DMS53 (cell line): Measurements from ENCODE around the gene CFAP73.
A peak's percentile ranks its signal among the peaks of the same experiment; 100 is the strongest.
"Not testable (repeated sequence)": the region's sequence is repeated elsewhere in the genome, so short reads cannot be mapped to it uniquely, and the experiment has no call there.

Experiments used
- DNase-seq: peaks from one replicate; lab custom pipeline; 2025; lab: John Stamatoyannopoulos, UW

The CFAP73 gene

DNA sequence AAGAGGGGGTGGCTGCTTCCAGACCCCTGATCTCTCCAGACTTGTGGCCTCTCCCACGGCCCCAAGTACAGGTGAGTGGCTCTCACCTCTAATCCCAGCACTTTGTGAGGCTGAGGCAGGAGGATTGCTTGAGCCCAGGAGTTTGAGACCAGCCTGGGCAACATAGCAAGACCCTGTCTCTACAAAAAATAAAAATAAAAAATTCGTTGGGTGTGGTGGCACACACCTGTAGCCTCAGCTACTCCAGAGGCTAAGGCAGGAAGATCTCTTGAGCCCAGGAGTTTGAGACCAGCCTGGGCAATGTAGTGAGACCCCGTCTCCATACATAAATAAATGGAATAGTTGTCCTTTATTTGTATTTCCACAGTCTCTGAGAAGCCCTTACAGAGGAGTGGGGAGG, 7.8 kb upstream of the CFAP73 start:
- not testable (repeated sequence) for DNase-seq

- DNase-seq = no peak
These were observed 7.2 kb upstream of the CFAP73 start for GRCh38 chr12:113142173-113142885.

DNA sequence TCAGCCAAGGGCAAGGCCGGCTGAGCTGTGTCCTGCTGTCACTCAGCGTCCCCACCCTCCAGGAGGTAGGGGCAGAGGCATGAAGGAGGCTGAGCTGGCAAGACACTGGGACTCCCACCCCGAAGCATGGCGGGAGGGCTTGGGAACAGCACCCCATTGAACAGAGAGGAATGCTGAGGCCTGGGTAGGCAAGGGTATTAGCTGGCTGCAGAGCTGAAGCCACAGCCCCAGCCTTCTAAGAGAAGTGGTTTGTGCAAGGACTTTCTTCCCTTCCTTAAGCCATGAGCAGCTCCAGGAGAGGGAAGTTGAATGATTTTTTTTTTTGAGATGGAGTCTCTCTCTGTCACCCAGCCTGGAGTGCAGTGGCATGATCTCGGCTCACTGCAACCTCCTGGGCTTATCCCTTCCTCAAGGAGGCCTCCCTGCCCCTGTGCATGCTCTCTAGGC, 6.6 kb upstream of the CFAP73 start:
- no peak for DNase-seq

- DNase-seq = no peak
These were observed 5.6 kb upstream of the CFAP73 start for GRCh38 chr12:113143959-113144358.

DNA sequence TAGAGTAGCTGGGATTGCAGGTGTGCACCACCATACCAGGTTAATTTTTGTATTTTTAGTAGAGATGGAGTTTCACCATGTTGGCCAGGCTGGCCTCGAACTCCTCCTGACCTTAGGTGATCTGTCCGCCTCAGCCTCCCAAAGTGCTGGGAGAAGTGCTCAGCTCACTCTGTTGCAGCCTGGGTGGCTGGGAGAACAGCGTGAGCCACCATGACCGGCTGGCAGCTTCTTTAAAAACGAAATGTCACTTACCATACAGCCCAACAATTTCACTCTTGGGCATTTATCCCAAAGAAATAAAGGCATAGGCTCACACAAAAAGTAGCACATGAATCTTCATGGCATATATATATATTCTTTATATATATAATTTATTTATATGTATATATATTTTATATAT, 4.7 kb upstream of the CFAP73 start:
- DNase-seq = no peak

DNA sequence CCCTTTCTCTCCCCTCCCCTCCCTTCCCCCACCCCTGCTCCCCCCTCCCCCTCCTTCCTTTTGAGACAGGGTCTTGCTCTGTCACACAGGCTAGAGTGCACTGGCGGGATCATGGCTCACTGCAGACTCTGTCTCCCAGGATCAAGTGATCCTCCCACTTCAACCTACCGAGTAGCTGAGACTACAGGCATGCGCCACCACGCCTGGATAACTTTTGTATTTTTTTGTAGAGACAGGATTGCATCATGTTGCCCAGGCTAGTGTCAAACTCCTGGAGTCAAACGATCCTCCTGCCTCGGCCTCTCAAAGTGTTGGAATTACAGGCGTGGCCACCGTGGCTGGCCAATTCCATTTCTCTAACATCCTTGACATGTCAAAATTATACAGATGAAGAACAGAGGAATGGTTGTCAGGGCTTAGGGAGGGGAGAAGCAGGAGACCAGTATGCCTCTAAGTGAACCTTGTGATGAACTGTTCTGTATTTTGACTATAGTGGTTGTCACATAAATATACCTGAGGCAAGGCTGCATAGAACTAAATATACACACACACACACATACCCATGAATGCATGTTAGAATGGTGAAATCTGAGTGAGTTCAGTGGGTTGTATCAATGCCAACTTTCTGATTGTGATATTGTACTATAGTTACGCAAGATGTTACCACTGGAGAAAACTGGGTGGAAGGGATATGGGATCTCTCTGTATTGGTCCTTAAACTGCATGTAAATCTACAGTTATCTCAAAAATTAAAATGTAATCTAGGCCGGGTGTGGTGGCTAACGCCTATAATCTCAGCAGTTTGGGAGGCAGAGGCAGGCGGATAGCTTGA, 3.6 kb upstream of the CFAP73 start:
- DNase-seq = no peak

DNA sequence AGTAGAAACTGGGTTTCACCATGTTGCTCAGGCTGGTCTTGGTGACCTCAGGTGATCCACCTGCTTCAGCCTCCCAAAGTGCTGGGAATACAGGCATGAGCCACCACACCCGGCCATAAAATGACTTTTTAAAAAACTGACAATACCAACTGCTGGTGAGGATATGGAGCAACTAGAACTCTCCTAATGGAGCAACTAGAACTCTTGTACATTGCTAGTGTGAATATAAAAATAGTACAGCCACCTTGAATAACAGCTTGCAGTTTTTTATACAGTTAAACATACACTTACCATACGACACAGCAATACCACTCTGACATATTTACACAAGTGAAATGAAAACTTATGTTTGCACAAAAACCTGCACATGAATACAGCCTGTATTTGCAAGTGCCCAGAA, 2.5 kb upstream of the CFAP73 start:
- DNase-seq = peak; percentile 57

GRCh38 chr12:113151655-113152054, 2.1 kb downstream of the CFAP73 start:
- DNase-seq = no peak

GRCh38 chr12:113152196-113152834, 2.8 kb downstream of the CFAP73 start:
- DNase-seq = peak; percentile 53

GRCh38 chr12:113152835-113153814, 3.6 kb downstream of the CFAP73 start:
- peak; percentile 97 for DNase-seq

DNA sequence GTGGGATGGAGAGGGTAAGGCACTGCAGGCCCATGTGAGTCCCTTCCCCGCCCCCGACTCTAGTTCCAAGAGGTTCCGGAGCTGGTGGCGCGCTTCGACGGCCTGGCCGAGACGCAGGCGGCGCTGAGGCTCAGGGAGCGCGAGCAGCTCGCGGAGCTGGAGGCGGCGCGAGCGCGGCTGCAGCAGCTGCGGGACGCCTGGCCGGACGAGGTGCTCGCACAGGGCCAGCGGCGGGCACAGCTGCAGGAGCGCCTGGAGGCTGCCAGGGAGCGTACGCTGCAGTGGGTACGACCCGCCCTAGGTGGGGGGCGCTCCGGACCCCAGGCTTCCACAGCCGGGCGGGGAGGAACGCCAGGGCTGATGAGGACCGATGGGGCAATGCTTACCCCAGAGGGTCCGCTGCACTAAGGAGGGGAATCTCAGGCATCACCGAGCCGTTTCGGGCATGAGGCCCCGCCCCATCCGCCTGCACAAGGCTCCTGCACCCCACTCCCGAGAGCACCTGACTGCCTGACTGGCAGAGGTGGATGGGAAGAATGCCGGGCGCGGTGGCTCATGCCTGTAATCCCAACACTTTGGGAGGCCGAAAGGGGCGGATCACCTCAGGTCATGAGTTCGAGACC, 4.9 kb downstream of the CFAP73 start:
- DNase-seq = peak; percentile 94

GRCh38 chr12:113155060-113155459, 5.5 kb downstream of the CFAP73 start:
- DNase-seq = no peak

DNA sequence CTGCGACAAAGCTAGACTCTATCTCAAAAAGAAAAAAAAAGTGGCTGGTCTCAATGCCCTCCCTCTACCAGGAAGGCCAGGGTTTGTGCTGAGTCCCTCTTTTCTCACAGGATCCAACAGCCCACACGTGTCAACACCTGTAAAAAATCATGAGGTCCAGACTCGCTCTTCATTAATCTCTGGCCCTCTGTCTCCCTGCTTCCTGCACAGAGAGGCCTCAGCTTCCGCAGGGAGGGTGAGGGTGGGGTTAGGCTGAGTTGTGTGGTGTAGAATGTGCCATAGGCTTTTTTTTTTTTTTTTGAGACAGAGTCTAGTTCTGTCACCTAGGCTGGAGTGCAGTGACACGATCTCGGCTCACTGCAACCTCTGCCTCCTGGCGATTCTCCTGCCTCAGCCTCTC, 6.1 kb downstream of the CFAP73 start:
- DNase-seq = peak; percentile 39

DNA sequence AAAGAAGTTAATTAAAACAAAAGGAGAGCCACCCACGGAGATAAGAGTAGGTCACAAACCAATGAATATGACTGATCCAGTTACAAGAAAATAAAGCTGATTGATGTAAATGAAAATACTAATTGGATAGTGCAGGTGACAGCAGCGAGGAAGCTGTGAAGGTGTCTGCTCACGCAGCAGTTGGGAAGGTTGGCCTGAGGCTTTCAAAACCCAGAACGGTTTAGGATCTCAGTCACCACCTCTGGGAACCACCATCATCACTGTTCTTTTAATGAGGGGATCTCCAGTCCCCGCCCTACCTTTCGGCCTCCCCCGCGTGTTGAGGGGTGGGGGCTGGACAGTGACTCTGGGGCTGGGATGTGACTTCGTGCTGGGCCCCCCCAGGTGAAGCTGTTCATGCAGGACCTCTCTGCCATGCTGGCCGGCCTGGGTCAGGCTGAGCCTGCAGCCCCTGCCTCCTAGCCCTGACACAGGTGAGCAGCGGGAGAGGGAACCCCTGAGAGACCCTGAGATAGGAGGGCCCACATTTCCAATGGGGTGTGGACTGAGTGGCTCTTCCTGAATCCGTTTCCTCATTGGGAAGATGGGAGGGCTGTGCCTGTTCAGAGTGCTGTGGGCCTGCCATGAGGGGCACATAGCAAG, 7.8 kb downstream of the CFAP73 start:
- DNase-seq = no peak

DNA sequence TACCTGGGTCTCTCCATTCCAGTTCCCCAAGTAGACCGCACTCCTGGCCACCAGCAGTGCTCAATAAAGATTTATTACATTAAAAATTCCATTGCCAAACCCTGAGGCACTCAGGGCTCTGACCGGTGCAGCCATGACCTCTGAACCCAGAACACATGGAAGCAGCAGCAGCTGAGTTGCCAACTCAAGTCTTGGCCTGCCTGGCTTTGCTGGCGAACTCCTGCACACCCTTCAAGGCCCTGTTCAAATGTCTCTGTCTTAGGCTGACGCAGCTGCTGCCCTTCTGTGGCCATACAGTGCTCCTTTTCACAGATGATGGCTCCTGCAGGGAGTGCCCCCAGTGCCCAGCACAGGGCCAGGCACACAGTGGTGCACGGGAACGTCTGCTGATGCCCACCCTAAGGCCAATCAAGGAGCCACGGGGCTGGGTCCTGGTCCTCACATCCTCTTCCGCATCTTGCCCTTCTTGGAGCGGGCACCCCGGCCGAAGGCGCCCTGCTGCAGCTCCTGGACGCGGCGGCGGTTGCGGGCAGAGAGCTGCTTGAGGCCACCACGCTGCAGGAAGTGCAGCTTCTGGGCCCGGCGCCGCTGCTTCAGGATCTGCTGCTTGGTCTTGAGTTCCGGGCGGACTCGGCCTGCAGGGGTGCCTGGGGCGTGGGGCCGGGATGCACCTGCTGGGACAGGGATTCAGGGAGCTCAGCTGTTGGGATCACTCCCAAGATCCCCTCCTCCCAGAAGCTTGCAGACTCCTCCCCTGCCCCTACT, 9.1 kb downstream of the CFAP73 start:
- DNase-seq = no peak

- DNase-seq = no peak
These were observed 10.4 kb downstream of the CFAP73 start for GRCh38 chr12:113159937-113160336.

- DNase-seq = peak; percentile 89
These were observed 12.0 kb downstream of the CFAP73 start for GRCh38 chr12:113161415-113162016.

DNA sequence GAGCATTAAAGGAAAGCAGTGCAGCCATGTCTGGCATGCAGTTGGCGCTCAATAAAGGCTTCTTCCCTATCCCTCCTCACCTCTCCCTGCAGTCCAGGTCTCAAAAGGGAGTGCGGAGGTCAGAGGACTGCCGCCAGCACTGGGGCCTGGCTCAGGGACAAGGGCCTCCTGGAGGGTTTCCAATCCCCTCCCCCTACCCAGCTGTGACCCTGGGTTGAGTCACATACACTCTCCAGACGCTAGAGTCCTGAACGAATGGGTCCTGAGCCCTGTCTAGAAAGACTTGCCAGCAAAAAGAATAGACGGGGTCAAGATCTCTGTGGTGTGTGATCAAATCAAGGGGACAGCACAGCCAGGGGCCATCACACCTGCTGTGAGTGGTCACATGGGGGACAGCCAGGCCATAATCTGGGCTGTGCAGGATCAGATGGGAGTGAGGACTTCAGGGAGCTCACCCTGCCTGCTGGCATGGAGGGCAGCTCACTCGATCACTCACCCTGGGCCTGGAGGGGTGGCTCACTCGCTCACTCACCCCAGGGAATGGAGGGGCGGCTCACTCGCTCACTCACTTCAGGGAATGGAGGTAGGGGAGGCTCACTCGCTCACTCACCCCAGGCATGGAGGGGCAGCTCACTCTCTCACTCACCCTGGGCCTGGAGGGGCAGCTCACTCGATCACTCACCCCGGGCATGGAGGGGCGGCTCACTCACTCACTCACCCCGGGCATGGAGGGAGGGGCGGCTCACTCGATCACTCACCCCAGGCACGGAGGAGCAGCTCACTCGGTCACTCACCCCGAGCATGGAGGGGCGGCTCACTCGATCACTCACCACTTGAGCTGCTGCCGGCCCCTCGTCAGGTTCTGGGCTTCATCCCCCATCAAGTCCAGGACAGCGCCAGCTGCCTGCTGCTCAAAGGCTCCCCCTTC, 12.8 kb downstream of the CFAP73 start:
- DNase-seq = peak; percentile 36

DNA sequence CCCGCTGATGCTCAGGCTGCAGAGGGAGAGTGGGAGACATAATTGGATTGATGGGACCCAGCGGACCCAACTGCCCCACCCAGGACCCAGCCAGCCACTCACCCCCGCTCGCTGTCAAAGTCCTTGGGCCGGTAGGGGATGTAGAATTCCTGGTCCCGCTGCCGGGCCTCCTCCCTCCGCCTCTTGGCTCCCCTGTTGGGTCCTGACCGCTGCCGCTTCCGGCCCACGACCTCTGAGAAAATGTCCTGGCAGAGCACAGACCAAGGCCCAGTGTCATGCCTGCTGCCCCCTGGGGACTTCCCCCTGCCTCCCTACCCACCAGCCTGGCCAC, 13.5 kb downstream of the CFAP73 start:
- no peak for DNase-seq
